ENCODE results near the gene GLRA3. TPM values are rescaled to one million over a fixed set of nuclear protein-coding genes. Genes with fewer than 3 reads are reported as not detected.

GLRA3 gene
- total RNA-seq, 3 donors from 2014 or later (not counting 1 experiment from before 2014, with no cell fraction given) = not detected

DNA sequence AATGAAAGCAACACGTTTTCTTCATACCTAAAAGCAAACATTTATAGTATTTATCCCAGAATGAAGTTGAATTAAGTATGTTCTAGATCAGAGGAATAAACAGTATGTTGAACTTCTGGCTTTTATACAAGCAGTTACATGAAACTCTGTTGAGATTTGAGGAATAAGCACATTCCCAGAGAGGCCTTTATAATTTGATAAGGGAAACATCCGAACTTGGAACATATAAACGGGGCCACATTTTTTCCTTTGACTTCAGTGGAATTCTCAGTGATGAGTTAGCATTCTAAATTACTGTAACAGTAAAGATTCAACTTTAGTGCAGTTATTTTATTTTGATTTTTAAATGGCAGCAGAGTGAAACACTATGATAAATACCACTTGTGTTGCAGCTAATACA is 119.5 kb downstream of the GLRA3 start:
- ATAC-seq (no peak), DNase-seq (no peak)
- TF ChIP-seq, protein P1, sequence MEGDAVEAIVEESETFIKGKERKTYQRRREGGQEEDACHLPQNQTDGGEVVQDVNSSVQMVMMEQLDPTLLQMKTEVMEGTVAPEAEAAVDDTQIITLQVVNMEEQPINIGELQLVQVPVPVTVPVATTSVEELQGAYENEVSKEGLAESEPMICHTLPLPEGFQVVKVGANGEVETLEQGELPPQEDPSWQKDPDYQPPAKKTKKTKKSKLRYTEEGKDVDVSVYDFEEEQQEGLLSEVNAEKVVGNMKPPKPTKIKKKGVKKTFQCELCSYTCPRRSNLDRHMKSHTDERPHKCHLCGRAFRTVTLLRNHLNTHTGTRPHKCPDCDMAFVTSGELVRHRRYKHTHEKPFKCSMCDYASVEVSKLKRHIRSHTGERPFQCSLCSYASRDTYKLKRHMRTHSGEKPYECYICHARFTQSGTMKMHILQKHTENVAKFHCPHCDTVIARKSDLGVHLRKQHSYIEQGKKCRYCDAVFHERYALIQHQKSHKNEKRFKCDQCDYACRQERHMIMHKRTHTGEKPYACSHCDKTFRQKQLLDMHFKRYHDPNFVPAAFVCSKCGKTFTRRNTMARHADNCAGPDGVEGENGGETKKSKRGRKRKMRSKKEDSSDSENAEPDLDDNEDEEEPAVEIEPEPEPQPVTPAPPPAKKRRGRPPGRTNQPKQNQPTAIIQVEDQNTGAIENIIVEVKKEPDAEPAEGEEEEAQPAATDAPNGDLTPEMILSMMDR (IDR thresholded peaks at IDR 0.05) = no peak
- intact Hi-C loops (cut with micrococcal nuclease) = no loop called here
- H3K36me3 Mint-ChIP-seq = no peaks in the 10 kb centered on the region
- H3K27me3 Mint-ChIP-seq (ENCODE audit: low read depth in 2 of 2) = no peaks in the 10 kb centered on the region
- peaks cover 0 to 2% of the 10 kb centered on the region in 2 donors for H3K9me3 Mint-ChIP-seq
- no peak overlapping the region for H3K27ac Mint-ChIP-seq
- no peak overlapping the region for H3K4me3 Mint-ChIP-seq
- no peaks in the 10 kb centered on the region for H3K4me1 Mint-ChIP-seq
- 82% methylated on average over 2 of the region's 3 CpGs for WGBS (ENCODE audit: insufficient coverage)
- no peaks in the 10 kb centered on the region for H3K4me1 ChIP-seq (ENCODE audit: control insufficient read depth, insufficient read depth, low read length)
- H3K4me3 ChIP-seq (ENCODE audit: low read length) = no peak overlapping the region
- H3K36me3 ChIP-seq (ENCODE audit: control insufficient read depth, insufficient read depth, low read length) = no peaks in the 10 kb centered on the region
- H3K27ac ChIP-seq (ENCODE audit: low read length) = no peak overlapping the region
- no peaks in the 10 kb centered on the region for H3K9me3 ChIP-seq (ENCODE audit: control insufficient read depth, insufficient read depth, low read length)
- H3K27me3 ChIP-seq (ENCODE audit: control insufficient read depth, insufficient read depth, low read length) = no peaks in the 10 kb centered on the region

DNA sequence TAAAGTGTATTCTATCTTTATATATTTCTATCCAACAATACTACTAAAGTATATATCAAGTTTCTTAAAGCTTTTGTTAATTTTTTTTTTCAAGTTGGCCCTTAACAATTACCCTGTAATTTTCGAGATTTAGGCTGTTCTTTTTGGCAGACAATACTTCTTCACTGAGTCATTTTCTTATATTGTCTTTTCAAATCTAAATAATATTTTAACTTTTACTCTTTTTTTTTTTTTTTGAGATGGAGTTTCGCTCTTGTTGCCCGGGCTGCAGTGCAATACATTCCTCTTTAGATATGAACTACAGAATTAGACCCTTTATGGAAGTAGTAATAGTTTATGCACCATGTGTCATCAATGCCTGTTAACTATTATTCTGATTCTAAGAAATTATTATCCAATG is 120.7 kb downstream of the GLRA3 start:
- ATAC-seq = no peak
- intact Hi-C loops (cut with micrococcal nuclease) = no loop called here
- Mint-ChIP-seq H3K4me1 (no peaks in the 10 kb centered on the region), H3K27me3 (ENCODE audit: low read depth in 2 of 2) (no peaks in the 10 kb centered on the region), H3K27ac (no peak overlapping the region), H3K4me3 (no peak overlapping the region), H3K9me3 (peaks cover 0 to 2% of the 10 kb centered on the region in 2 donors), H3K36me3 (no peaks in the 10 kb centered on the region)
- no CpG with 5 or more reads among the region's 3 CpGs for WGBS (ENCODE audit: insufficient coverage)
- Histone ChIP-seq H3K27ac (ENCODE audit: low read length) (no peak overlapping the region), H3K9me3 (ENCODE audit: control insufficient read depth, insufficient read depth, low read length) (no peaks in the 10 kb centered on the region), H3K4me1 (ENCODE audit: control insufficient read depth, insufficient read depth, low read length) (no peaks in the 10 kb centered on the region), H3K36me3 (ENCODE audit: control insufficient read depth, insufficient read depth, low read length) (no peaks in the 10 kb centered on the region), H3K4me3 (ENCODE audit: low read length) (no peak overlapping the region), H3K27me3 (ENCODE audit: control insufficient read depth, insufficient read depth, low read length) (no peaks in the 10 kb centered on the region)
- no peak for DNase-seq
- TF ChIP-seq, protein P1 (IDR thresholded peaks at IDR 0.05) = no peak

DNA sequence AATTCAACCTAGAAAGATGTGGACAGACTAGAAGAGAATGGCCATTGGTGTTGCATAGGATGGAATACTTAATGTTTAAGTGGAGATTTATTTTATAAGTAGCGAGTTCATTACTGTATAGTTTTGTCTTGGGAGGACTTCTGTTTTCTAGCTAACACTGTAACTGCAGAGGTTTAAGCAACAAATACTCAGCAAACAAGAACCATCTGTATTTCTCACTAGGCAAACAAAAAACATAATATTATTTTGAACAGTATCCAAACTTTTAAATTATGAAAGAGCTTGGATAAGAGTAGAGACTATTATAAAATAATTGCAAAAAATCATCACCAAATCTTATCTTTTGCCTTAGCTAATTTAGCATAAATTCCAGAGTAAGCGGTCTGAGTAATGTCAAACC is 121.1 kb downstream of the GLRA3 start:
- Histone ChIP-seq H3K4me1 (ENCODE audit: control insufficient read depth, insufficient read depth, low read length) (no peaks in the 10 kb centered on the region), H3K4me3 (ENCODE audit: low read length) (no peak overlapping the region), H3K9me3 (ENCODE audit: control insufficient read depth, insufficient read depth, low read length) (no peaks in the 10 kb centered on the region), H3K36me3 (ENCODE audit: control insufficient read depth, insufficient read depth, low read length) (no peaks in the 10 kb centered on the region), H3K27ac (ENCODE audit: low read length) (no peak overlapping the region), H3K27me3 (ENCODE audit: control insufficient read depth, insufficient read depth, low read length) (no peaks in the 10 kb centered on the region)
- Mint-ChIP-seq H3K4me1 (no peaks in the 10 kb centered on the region), H3K9me3 (peaks cover 0 to 2% of the 10 kb centered on the region in 2 donors), H3K27ac (no peak overlapping the region), H3K4me3 (no peak overlapping the region), H3K36me3 (no peaks in the 10 kb centered on the region), H3K27me3 (ENCODE audit: low read depth in 2 of 2) (no peaks in the 10 kb centered on the region)
- WGBS (ENCODE audit: insufficient coverage) = 83% methylated on average over 1 of the region's 2 CpGs
- intact Hi-C loops (cut with micrococcal nuclease) = no loop called here
- ATAC-seq (no peak), DNase-seq (no peak)
- TF ChIP-seq, protein P1 (IDR thresholded peaks at IDR 0.05) = no peak

DNA sequence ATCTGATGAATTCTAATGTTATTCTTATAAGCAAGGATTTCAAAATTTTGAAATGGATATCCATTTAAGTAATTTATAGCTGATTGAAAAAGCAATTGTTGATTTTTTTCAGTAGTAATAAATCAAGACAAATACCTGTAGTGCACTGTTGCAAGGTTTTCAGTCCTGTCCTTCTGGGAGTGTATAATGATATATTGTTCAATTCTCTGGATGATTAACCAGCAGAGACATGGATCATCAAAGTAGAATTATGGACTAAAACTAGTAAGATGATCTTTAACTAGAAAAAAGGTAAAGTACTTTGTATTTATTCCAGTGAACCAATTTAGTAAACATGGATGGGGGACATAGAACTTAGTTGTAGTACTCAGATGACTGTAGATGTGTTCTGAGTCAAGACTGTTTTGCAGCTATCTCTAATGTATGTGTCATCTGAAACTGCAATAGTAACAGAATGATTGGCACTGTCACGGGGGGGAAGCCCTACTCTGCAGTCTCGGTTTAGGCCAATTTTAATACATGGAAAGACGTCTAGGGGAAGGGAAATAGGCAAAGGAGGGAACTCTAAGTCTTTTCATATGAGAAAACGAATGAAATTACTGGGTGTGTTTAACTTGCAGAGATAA is 121.9 kb downstream of the GLRA3 start:
- H3K9me3 ChIP-seq (ENCODE audit: control insufficient read depth, insufficient read depth, low read length) = no peaks in the 10 kb centered on the region
- ATAC-seq (no peak), DNase-seq (no peak)
- H3K9me3 Mint-ChIP-seq = peaks cover 0 to 2% of the 10 kb centered on the region in 2 donors
- H3K27me3 Mint-ChIP-seq (ENCODE audit: low read depth in 2 of 2) = no peaks in the 10 kb centered on the region
- intact Hi-C loops (cut with micrococcal nuclease) = no loop called here
- TF ChIP-seq, protein P1 (IDR thresholded peaks at IDR 0.05) = no peak
- no peak overlapping the region for H3K4me3 Mint-ChIP-seq
- no peaks in the 10 kb centered on the region for H3K4me1 Mint-ChIP-seq
- no peaks in the 10 kb centered on the region for H3K27me3 ChIP-seq (ENCODE audit: control insufficient read depth, insufficient read depth, low read length)
- H3K36me3 ChIP-seq (ENCODE audit: control insufficient read depth, insufficient read depth, low read length) = no peaks in the 10 kb centered on the region
- H3K4me3 ChIP-seq (ENCODE audit: low read length) = no peak overlapping the region
- H3K4me1 ChIP-seq (ENCODE audit: control insufficient read depth, insufficient read depth, low read length) = no peaks in the 10 kb centered on the region
- no peak overlapping the region for H3K27ac Mint-ChIP-seq
- no peak overlapping the region for H3K27ac ChIP-seq (ENCODE audit: low read length)
- no peaks in the 10 kb centered on the region for H3K36me3 Mint-ChIP-seq
- 77% methylated on average over 3 of the region's 4 CpGs for WGBS (ENCODE audit: insufficient coverage)
